ENCODE measurements around the gene ZSWIM3. TPM values are rescaled to one million over a fixed set of nuclear protein-coding genes. Genes with fewer than 3 reads are reported as not detected.

The ZSWIM3 gene
- total and polyA plus RNA-seq, 7 donors = 1.1 to 2.7 (median 1.5) TPM

DNA sequence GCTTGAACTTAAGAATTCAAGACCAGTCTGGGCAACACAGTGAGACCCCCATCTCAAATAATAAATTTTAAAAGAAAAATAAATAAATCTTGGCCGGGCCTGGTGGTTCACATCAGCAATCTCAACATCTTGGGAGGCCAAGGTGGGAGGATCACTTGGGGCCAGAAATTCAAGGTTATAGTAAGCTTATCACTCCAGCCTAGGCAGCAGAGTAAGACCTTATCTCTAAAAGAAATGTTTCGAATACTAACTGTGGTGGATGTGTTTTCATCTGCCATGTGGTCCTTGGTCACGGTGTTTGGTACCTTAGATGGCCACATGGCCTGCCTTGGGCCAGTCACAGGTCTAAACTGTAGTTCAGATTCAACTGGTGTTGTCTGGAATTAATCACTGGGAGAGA is 39.2 kb upstream of the ZSWIM3 start:
- Histone ChIP-seq H3K36me3 (ENCODE audit: insufficient read depth in 1 of 2, low read depth in 1 of 2) (peaks cover 0 to 49% of the 10 kb centered on the region in 2 donors), H3K4me1 (peaks cover 11% of the 10 kb centered on the region), H3K27ac (peak overlapping the region; percentile 55), H3K9me3 (no peaks in the 10 kb centered on the region), H3K4me3 (no peak overlapping the region), H3K27me3 (ENCODE audit: insufficient read depth in 3 of 3, low read length in 2 of 3) (no peaks in the 10 kb centered on the region)
- intact Hi-C loops (cut with DNase I) = no loop called here
- no peak for DNase-seq
- 68 to 87% (median 76%) methylated on average over 3 of the region's 3 CpGs for WGBS, 3 donors
- TF ChIP-seq, protein P1, sequence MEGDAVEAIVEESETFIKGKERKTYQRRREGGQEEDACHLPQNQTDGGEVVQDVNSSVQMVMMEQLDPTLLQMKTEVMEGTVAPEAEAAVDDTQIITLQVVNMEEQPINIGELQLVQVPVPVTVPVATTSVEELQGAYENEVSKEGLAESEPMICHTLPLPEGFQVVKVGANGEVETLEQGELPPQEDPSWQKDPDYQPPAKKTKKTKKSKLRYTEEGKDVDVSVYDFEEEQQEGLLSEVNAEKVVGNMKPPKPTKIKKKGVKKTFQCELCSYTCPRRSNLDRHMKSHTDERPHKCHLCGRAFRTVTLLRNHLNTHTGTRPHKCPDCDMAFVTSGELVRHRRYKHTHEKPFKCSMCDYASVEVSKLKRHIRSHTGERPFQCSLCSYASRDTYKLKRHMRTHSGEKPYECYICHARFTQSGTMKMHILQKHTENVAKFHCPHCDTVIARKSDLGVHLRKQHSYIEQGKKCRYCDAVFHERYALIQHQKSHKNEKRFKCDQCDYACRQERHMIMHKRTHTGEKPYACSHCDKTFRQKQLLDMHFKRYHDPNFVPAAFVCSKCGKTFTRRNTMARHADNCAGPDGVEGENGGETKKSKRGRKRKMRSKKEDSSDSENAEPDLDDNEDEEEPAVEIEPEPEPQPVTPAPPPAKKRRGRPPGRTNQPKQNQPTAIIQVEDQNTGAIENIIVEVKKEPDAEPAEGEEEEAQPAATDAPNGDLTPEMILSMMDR (IDR thresholded peaks at IDR 0.05) = no peak
- no peak for ATAC-seq

DNA sequence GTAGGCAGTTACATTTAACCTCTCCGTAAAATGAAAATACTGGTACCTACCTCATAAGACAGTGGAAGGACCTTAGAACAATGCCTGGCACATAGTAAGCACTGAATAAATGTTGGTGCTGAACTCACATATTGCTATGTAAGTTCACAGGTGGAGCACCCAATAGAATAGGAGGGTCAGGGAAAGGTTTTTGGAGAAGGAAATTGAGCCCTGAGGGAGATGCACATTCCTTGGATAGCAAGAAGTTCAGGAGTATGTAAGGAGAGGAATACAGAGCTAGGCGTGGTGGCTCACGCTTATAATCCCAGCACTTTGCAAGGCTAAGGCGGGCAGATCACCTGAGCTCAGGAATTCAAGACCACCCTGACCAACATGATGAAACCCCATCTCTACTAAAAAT is 37.9 kb upstream of the ZSWIM3 start:
- ATAC-seq = no peak
- no peaks in the 10 kb centered on the region for H3K9me3 ChIP-seq
- TF ChIP-seq, protein P1 (IDR thresholded peaks at IDR 0.05) = no peak
- intact Hi-C loops (cut with DNase I) = no loop called here
- 80 to 94% (median 86%) methylated on average over 4 of the region's 4 CpGs for WGBS, 3 donors
- no peak for DNase-seq
- no peak overlapping the region for H3K4me3 ChIP-seq
- peaks cover 0 to 61% of the 10 kb centered on the region in 2 donors for H3K36me3 ChIP-seq (ENCODE audit: insufficient read depth in 1 of 2, low read depth in 1 of 2)
- H3K27me3 ChIP-seq (ENCODE audit: insufficient read depth in 3 of 3, low read length in 2 of 3) = no peaks in the 10 kb centered on the region
- H3K27ac ChIP-seq = peak overlapping the region; percentile 98
- H3K4me1 ChIP-seq = peaks cover 14% of the 10 kb centered on the region

DNA sequence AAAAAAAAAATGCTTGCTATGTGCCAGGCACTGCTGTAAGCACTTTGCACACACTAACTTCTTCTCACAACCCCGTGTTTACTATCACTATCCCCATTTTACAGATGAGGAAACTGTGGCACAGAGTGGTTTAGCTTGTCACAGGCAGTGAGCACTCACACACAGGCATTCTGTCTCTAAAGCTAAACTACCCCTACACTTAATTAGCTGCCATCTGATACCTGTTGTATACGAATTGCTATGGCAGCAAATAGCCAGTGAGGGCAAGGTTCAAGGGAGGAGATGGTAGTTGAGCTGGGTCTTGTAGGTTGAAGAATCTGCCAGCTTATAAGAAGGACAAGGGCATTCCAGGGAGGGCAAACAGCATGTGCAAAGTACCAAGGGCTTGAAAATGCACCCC is 35.5 kb upstream of the ZSWIM3 start:
- peak overlapping the region; percentile 81 for H3K4me3 ChIP-seq
- peaks cover 18% of the 10 kb centered on the region for H3K4me1 ChIP-seq
- H3K27ac ChIP-seq = peak overlapping the region; percentile 98
- intact Hi-C loops (cut with DNase I) = loop anchor here (5.0 kb wide), 3 partner anchors 125 to 140 kb away; no protein-coding TSS in a partner anchor
- DNase-seq (no peak), ATAC-seq (no peak)
- TF ChIP-seq, protein P1 (IDR thresholded peaks at IDR 0.05) = no peak
- WGBS, 3 donors = 42 to 69% (median 61%) methylated on average over 2 of the region's 2 CpGs
- H3K27me3 ChIP-seq (ENCODE audit: insufficient read depth in 3 of 3, low read length in 2 of 3) = no peaks in the 10 kb centered on the region
- peaks cover 0 to 79% of the 10 kb centered on the region in 2 donors for H3K36me3 ChIP-seq (ENCODE audit: insufficient read depth in 1 of 2, low read depth in 1 of 2)
- H3K9me3 ChIP-seq = no peaks in the 10 kb centered on the region

DNA sequence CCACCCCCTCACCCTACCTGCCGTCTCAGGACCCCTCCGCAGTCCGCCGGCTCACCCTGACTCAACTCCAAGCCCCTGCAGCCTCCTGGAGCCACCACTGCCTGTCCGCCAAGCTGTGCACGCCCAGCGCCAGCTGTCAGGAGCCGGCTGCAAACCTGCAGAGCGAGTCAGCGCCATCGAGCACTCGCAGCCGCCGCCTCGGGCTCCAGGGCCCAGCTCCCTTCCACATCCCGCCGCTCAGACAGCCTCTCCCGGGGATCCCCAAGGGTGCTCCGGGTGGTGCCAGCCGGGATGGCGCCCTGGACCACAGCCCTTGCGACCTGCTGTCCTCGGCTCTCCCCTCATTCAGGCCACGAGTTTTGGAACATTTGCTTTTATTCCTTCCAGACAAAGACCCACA is 34.6 kb upstream of the ZSWIM3 start:
- TF ChIP-seq, protein P1 (IDR thresholded peaks at IDR 0.05) = no peak
- Histone ChIP-seq H3K27ac (peak overlapping the region; percentile 98), H3K4me3 (peak overlapping the region; percentile 81), H3K4me1 (peaks cover 26% of the 10 kb centered on the region), H3K9me3 (no peaks in the 10 kb centered on the region), H3K27me3 (ENCODE audit: insufficient read depth in 3 of 3, low read length in 2 of 3) (no peaks in the 10 kb centered on the region), H3K36me3 (ENCODE audit: insufficient read depth in 1 of 2, low read depth in 1 of 2) (peaks cover 0 to 79% of the 10 kb centered on the region in 2 donors)
- no peak for DNase-seq
- 6 to 20% (median 12%) methylated on average over 24 of the region's 24 CpGs for WGBS, 3 donors
- ATAC-seq = no peak
- intact Hi-C loops (cut with DNase I) = loop anchor here (5.0 kb wide), 3 partner anchors 124 to 139 kb away; no protein-coding TSS in a partner anchor
